Measurements from ENCODE around the gene SWI5.

SWI5 gene

DNA sequence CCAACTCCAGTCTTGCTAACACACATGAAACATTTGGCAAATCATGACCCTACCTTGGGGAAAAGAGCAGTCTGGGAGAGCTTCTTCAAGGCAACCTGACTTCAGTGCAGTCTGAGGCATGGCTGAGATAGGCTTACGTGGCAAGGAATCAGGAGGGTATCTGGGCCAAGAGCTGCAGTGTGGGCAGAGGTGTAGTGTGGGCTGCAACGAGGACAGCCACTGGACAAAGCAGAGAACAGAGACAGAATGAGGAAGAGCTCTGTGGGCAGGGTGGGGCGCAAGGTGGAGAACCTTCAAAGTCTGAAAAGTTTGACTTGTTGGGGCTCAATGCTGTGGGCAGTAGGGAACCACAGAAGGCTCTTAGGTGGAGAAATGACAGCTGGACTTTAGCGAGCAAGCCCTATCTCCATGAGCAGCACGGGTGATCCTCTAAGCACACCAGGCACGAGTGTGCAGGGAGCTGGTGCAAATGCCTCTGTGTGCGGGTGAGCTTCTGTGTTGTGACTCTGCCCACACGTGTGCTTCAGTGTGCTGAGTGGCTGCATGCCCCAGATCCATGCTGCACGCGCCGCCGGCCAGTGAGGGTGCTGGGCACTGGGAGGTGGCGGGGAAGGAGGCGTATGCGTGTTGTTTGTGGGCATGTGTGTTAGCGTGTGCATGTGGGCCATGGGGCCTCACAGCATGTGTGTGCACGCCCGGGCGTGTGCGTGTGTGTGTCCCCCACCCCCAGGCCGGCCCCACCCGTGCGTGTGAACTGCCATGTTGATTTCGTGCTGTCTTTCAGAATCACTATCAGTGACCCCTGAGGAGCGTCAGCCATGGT is 23.5 kb upstream of the SWI5 start:
- DNase-seq, result no peak

DNA sequence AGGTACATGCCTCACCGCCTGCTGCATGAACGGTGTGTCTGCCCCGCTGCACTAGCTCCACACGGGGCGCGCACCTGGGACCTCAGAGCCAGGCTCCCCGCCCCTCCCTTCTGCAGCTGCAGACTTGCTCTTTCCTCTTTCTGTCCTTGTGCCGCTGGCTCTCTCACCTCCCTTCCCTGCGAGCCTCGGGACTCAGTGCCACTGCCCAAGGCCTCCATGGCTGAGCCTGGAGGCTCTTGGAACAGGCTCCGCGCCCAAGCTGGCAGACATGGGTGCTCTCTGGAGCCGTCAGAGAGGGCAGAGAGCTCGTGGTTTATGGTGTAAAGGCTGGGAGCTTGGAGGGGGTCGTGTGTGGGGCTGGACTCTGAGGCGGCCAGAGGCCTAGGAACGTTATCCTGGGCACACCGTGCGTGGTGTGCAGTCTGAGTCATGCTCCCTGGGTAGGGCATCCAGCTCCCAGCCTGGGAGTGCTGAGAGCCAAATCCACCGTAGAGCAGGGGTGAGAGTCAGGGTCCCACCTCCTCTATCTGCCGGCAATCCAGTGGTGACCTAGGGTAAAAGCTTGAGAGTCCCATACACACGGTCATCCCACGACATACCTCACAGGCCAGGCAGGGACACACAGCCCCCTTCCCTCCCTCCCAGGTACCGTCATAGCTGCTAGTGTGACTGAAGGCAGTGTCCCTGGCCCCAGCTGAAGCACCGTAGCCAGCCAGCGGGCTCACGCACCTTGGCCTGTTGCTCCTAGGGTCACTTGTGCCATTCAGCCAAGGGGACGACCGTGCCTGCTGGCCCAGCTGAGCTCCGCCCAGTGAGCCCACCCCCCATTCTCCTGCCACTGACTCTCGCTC is 22.7 kb upstream of the SWI5 start:
- no peak for DNase-seq

DNA sequence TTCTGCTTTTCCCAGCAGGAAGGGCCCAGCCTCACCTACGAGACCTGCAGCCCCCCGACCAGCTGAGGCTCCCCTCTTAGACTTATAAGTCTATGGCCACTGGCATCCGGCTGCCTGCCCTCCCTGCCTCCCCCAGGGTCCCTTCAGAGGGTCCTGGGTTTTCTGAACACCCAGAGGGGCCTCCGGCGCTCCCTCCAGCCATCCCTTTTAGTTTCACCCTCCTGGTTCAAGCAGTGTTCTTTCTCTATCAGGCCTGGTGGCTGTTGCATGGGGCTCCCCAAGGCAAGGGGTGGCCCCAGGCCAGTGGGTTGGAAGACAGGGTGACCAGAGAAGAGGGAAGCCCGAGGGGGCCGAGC is 22.1 kb upstream of the SWI5 start:
- no peak for DNase-seq

GRCh38 chr9:128254362-128254761 is 21.7 kb upstream of the SWI5 start:
- no peak for DNase-seq

- DNase-seq, result peak; percentile 47
Measured at GRCh38 chr9:128254855-128255759, 21.0 kb upstream of the SWI5 start.

DNA sequence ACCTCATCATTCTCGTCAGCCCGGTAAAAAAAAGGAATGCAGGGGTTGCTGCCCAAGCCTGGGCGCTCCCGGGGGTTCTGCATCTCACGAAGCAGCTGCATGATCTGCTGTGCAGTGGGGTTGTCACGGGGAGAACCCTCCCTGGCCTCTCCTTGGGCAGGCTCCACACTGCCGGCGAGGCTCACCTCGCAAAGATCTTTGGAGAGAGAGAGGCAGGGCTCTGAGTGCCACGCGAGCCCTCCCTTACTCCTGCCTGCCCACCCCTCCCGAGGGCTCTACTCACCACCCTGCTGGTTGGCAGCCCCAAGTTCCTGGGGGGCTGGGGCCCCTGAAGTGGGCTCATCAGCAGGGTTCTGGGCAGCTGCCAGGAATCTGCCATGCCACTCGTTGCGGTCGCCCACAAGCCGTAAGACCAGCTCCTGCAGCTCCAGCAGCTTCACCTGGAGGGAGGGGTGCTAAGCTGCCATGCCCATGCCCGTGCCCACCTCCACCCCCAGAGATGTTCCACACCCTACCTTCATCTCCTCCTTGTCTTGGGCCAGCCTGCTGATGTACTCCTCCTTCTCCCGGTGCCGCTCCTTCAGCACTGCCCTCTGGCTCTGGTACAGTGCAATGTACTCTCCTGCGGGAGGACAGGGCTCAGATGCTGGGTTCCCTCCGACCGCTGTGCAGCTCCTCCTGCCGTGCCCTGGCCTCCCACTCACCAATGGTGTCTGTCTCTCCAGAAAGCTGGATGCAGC is 18.8 kb upstream of the SWI5 start:
- DNase-seq, result no peak

DNA sequence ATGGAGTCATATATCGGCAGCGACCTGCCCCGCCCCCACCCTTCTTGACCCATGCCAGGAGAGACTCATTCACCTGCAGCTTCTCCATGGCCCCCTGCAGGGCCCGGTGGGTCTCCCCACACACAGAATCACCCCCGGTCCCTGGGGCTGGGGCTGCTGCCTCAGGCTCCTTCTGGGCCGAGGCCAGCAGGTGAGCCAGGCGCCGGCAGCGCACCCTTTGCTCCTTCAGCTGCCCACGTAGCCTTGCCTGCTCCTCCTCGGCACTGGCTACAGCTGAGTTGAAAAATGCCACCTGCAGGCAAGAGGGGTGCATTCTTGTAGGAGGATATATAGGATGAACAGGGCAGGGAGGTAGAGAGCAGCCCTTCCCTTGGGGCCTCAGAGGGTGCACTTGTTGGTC is 18.2 kb upstream of the SWI5 start:
- DNase-seq, result no peak

- no peak for DNase-seq
Measured at GRCh38 chr9:128258326-128258725, 17.8 kb upstream of the SWI5 start.

GRCh38 chr9:128259156-128259555 is 16.9 kb upstream of the SWI5 start:
- no peak for DNase-seq

DNA sequence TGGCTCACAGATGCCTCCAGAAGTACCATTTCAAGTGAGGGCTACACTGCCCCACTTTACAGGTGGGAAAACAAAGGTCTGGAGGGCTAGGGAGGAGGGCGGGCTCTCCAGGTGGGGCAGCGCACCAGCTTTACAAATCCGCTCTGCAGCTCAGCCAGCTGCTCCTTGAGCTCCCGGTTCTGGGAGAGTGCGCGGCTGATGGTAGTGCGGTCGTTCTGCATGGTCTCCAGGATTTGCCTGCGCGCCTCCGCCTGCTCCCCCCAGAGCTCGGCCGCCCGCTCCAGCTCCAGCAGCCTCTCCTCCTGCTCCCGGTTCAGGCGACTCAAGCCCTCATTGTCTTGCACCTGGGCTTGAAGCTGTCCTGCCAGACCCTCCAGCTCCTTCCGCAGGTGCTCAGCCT is 15.7 kb upstream of the SWI5 start:
- DNase-seq, result no peak

GRCh38 chr9:128262687-128263086 is 13.4 kb upstream of the SWI5 start:
- DNase-seq, result no peak

DNA sequence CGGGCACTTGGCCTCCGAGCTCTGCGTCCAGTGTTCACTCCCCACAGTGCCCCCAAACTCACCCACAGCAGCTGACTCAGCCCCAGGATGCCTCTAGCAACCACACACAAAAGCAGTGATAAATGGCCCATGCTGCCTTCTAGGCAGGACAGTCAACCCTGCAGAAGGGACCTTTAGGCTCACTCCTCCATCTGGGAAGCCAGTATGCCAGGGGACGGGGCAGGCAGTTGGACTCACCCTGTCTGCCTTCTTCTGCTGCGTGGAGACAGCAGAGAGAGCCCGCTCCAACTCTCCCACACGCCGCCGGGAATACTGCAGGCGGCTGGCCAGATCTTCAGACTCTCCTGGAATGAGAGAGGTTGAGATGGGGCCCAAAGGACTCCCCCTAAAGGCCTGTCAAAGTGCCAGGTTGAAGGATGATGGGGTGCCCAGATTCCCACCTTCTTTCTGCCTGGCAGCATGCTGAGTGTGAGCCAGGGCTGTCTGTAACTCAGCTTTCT is 10.7 kb upstream of the SWI5 start:
- DNase-seq, result no peak

GRCh38 chr9:128266868-128267590 is 9.0 kb upstream of the SWI5 start:
- DNase-seq, result no peak

- no peak for DNase-seq
Measured at GRCh38 chr9:128271112-128271511, 5.0 kb upstream of the SWI5 start.

DNA sequence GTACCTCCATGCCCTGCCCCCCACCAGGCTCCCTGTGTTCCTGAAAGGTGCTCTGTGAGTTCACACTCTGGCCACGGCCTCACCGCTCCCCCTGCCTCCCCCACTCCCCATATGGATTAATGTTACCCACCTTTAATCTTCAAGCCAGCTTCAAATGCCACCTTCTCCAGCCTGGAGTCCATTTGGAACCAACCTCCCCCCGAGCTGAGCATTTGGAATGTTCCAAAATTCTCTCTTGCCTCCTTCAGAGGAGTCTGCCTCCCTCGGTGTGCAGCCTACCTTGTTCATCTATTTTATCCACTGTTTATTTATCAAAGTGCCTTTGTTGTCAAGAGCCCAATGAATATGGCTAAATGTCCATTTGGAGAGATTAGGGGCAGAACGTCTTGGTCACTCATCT is 4.6 kb upstream of the SWI5 start:
- no peak for DNase-seq

DNA sequence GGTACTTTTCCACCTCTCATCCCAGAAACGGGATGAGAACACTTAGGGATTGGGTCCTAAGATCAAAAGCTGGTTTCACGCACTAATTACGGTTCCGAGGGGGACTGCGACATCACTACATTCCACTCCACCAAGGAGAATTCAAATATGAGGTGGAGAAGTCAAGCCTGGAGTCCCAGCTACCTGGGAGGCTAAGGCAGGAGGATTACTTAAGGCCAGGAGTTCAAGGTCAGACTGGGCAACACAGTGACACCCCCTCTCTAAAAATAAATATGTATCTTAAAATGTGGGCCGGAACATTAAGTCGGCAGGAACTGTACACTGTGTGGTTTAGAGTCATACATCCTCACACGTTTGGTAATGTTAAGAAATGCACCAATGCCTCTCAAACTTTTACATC is 1.8 kb upstream of the SWI5 start:
- no peak for DNase-seq

DNA sequence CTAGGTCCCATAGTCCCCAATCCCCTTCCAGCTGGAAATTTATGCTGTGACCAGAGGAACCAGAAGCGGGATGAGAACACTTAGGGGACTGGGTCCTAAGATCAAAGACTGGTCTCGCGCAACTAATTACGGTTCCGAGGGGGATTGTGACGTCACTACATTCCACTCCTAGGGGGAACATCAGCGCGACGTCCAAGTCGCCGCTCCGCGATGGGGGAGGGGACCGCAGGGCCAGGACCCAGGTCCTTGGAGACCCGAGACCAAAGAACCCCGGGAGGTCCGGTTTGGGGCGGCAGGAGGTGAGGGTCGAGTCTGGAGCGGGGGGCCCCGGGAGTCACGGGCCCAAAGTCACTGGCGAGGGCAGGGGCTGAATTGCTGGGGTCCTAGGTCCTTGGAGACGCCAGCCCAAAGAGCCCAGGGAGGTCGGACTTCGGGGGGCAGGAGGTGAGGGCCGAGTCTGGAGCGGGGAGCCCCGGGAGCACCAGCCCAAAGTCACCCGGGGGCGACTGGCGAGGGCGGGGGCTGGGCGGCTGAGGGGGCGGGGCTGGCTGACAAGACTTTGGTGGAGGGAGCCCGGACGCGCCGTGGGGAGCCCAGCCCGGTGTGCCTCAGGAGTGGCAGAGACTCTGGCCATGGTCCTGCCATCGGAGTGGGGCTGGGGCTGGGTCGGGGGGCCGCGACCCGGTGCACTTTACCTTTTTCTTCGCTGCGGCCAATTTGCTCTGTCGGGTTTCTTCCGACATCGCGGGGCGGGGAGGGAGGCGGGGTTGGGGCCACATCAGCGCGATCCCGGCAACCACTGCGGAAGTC is 673 bp upstream of the SWI5 start, which contains the start of gene GOLGA2:
GOLGA2 (minus strand) TSS at position 810 of the 810 bp plus-strand sequence; CDS start at position 779, 31 bp downstream.
- no peak for DNase-seq

DNA sequence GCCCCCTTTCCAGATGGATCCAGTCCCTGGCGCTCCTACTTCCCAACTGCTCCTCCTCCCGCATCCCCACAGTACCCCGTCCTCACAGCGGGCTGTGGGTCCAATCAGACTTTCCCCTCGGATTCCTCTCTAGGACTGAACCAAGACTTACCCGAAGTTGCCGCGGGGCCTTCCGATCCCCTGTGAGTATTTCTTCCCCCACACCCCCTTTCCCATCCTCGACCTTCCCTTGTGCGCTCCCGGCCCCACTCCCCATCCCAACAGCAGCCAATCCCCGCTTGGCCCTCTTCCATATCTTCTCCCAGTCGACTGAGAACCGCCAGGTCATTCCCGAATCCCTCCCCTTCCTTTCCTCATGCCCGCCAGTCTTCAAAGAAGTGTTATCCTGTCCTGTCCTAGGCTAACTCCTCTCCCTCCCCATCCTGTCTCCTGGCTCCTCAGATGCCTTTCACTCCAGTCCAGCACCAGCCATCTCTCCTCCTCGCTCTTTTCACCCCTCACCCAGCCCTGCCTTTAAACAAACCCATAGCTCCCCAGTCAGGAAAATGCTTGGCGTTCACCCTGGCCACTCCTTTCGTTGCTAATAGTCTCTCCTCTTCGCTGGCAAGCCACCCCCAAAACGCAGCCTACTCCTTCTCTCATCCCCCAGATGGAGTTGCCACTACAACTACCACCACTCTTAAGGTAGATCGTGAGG is 646 bp downstream of the SWI5 start:
- DNase-seq, result no peak

All from activated CD4-positive, alpha-beta T cell treated with anti-CD3 and anti-CD28 coated beads for 4 hours (primary cell).